GM03348 (cell line): Measurements from ENCODE around the gene NPL.

ENCODE experiments used
- DNase-seq: peaks from one replicate; pipeline ENCODE4 v3.0.0; 2012; ENCODE audit warnings: low spot score

The NPL gene, protein sequence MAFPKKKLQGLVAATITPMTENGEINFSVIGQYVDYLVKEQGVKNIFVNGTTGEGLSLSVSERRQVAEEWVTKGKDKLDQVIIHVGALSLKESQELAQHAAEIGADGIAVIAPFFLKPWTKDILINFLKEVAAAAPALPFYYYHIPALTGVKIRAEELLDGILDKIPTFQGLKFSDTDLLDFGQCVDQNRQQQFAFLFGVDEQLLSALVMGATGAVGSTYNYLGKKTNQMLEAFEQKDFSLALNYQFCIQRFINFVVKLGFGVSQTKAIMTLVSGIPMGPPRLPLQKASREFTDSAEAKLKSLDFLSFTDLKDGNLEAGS

DNA sequence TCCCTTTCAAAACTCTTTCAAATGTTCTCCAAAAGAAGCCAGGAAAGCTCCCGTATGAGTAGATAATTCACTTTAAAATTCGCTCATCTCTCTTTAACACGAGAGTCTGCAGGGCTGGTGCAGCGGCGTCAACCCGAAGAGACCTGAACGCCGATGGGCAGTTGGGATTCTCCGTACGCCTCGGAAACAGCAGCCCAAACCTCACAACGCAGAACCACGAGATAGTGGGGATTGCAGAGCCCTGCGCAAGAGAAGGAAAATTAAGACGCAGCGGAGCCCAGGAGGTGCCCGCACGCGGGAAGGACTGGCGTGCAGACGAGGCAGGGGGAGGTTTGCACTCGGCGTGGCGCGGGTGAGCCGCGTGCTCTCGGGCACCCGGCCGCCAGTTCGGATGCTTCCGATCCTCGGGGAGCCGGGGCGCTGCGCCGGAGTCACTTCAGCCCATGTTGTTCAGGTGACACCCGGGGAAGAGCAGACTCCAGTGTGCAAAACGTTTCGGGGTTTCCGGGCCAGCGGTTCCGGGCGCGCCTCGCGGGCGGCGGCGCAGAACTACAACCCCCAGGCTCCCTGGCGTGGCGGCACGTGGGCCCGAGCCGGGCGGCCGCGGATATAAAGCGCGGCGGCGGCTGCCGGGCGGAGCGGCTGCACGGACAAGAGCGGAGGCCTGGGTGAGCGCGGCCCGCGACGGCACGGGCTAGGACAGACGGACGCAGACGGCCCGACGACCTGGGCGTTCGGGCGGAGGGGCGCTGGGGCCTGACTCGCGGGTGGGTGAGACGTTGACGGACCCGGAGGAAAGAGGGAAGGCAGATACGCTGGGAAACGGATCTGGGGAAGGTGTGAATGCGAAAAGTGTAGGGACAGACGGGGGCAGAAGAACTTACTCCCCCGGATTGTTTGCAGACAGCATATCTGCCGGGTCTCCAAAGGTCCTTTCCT lies at the start of gene NPL:
Gene NPL, plus strand, starts transcription at position 636 of the 939 bp plus-strand sequence. CDS start 4,599 bp downstream, outside the sequence.
- DNase-seq = peak; percentile 95

DNA sequence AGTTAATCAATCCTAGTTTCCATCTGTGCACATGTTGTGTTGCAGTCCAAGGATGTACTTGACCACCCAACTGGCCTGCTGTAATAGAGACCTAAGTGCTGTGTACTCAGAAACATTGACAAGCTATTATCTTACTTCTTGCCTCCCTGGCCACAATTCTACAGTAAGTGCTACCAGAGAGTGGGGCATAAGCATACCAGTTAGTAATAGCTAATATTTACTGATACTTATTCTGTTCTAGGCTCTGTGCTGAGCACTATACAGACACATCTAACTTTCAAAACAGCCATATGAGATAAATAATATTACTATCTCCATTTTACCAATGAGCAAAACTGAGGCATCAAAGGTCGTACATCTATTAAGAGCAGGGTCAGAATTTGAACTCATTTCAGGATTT lies 49.5 kb upstream of the NPL start:
- DNase-seq = no peak

DNA sequence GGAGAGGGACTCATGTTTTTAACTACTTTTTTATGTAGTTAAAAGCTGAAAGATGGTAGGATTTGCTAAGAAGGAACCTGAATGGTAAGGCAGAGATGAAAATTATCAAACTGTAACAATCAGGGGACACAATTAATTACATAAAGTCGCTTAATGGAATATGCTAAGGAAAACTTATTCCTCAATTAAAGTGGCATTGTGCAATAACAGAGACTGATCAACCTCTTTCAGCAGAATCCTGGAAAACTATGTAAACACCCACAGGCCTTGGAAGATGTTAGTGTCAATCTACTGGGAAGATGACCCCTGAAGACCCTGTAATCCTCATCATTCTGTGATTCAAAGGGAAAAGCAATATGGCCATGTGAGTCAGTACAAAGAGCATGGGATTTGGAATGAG lies 46.8 kb upstream of the NPL start:
- DNase-seq = no peak

DNA sequence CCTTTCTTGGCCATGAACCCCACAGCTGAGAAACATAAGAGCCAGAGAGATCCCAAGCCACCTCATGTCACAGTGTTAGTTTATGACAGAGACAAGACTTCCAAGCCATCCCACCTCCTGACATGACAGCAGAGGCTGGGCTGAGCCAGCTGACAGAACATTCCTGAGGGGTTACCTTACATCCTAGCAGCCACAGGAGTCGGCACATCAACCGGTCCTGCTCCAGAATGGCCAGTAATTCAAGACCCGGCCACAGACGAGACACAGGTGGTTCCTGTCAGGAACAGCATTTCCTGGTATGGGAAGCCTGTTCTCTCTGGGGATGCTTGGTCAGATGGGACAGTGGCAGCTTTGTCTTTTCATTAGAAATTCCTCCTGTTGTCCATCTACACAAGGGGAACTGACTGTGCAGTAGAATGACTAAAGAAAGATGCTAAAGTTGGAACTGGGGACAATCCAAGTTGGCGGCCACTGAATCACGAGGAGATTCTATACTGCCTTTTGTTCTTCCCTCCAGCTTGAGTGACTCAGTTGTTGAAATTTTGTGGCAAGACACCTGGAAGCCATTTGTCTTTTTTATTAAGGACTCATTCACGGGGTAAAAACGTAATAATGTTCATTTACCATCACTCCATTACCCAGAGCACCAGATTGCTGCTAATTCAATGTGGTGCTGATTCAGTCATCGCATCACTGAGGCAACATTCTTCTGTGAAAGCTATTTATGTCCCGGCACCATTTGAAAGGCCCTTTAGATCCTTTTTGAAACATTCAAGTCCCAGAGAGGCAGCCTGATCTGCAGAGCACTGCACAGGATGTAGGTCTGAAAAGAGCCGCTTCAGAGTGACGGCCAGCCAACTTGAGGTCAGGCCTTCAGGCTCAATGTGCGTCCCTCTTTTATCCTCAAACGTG lies 37.2 kb upstream of the NPL start:
- DNase-seq = peak; percentile 14

DNA sequence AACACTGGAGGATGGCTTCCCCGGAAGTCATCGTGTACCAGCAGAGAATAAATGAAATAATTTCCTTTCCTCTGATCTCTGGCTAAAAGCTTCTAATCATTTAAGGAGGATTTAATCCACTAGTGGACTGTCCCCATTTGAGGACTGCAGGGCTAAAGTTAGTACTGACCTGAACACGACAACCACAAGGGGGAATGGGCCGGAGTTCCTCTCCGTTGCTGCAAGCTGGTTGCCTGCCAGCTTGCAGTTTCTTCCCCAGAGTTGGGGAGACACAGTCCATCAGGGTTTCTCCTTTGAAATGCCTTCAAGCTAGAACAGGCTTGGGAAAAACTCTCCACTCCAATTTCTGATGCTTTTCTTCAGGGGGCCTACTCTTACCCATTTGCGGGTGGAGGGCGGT lies 35.5 kb upstream of the NPL start:
- DNase-seq = no peak

DNA sequence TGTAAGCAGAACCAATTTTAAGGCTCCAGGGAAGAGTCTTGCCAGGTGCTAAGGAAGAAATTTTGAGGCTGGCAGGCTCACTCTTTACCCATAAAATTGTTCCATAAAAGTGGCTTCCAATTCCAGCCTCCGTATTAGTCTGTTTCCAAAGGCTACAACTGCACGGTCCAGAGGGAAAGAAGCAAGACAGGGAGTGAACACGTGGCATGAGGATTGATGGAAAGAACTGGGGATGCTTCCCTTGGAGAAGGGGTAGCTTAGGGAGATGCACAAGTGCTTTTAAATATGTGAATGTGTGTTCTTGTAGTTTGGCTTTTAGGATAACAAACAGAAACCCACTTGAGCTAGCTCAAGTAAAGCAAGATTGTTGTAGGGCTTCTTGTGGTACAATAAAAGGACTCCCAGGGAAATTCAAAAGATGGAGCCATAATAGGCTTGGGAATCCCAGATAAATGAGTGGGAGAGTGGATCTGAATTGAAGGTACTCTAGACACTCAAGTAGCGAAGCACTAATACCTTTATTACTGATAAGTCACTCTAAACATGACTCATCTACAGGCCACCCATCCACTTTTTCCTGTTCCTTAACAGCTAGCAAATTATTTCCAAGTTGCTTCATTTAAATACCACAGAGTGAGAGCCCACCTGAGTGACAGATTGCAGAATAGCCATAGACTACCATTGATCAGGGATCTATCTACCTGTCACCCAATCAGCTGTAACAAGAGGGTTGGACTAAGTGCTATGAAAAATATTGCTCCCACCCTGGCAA lies 34.8 kb upstream of the NPL start:
- no peak for DNase-seq

DNA sequence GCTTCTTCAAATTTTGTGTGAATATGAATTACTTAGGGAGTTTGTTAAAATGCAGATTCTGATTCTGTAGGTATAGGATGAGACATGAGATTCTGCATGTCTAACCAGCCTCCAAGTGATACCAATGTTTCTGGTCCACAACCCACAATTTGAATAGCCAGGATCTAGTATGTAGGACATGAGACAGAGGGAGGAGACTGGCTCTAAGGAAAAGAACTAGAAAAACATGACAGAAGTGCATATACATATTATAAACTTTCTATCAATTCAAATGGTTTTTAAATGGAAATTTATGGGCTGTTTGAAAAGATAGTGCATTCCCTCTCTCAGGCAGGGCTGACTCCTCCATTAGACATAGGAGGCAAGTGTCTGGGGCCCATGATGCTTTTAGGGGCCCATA lies 33.9 kb upstream of the NPL start:
- DNase-seq = no peak

DNA sequence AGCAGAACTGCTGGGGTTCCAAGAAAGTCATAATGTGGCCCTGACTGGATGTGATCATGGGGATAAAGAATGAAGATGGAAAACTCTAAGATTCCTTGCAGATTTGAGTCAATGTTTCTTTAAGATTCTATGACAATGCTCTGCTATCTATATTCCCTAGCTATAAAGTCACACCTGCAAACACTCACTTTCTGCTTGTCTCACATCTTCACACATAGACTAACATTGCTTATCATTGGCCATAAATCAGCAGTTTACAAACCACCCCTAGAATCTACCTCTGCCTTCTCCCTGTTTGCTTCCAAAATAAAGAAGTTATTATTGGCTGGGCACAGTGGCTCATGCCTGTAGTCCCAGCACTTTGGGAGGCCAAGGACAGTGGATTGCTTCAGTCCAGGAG lies 33.1 kb upstream of the NPL start:
- DNase-seq = no peak

DNA sequence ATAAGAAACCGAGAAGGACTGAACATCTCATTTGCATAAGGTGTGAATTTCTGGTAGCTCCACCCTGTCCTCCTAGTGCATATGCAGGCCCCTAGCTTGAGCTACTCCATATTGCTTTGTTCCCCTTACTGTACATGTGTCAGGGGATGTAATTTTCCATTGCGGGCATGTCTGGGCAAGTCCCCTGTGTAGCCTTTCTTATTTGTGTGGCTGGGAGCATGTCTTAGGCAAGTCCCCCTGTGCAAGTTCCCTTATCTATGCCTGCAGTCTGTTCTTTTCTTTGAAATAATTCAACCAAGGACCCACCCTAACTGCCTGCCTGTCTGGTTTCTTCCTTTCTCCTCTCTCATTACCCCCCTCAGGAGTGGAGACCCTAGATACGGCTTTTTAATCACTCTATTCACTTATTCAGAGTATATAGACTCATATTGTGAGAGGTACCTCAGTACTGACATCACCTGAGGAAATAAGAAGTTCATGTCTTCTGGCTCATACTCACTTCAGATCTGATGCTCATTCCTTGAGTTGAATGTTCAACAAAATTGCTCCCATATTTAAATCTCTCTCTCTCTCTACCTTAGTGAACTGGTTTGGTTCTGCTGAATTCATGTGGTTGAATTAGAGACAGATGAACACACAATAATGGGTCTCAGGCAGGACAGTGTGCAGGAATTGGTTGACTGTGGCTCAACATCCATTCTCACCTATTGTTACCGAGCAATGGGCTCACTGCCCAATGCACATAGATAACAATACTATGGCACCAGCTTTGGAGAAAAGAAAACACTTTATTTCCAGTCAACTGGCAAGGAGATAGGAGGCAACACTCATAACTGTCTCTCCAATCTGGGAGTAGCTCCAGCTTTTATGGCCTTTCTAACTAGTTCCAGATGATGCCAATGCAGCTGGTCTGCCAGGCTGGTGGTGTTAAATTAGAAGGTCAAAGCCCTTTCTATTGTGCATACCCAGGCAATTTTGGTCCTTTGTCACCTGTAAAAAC lies 27.9 kb upstream of the NPL start:
- no peak for DNase-seq

GRCh38 chr1:182762536-182762935 lies 27.0 kb upstream of the NPL start:
- DNase-seq = no peak

DNA sequence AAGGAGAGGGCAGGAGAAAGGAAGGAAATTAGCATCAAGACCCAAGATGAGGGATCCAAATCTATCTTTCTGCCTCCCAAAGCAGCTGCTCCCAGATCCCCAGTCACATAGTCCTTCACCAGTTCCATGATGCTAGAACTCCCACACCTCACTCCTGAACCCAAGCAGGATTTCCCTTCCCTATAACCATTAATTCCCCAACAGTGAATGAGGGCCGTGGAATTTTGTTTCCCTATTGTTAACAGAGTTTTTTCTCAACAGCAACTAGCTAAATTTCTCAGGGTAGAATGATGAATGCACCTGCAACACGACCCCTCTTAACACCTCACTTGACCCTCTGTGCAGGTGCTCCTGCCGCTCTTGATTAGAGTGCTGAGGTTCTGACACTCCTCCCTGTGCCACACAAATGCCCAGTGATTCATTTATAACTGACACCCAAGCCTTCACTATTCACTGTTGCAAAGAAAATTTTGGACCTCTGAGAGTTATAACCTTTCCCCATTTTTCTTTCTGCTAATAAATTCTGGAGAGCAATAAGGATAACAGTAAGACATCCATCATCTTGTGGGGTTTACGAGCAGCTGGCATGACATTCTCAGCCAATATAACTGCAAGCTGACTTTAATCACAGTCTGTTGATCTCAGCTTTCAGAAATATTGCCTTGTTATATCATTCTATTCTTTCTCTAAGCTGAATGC lies 25.4 kb upstream of the NPL start:
- no peak for DNase-seq

- no peak for DNase-seq
These were observed 24.2 kb upstream of the NPL start for GRCh38 chr1:182765391-182765790.

DNA sequence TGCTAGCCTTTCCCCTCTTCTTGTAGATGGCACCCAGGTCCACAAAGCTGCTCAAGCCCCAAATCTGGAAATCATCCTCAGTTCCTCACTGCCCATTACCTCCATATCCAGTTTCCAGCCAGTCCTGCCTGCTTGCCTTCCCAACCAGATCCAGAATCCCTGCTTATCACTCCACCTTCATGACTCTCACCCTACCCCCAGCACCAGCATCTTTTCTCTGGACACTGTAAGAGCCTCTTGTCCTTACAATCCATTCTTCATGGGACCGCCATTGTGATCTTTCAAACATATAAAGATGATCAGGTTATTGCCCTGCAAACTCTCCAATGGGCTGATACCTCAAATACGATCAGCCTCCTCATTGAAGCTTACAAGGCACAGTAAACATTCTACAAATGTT lies 23.5 kb upstream of the NPL start:
- no peak for DNase-seq

GRCh38 chr1:182766881-182767645 lies 22.5 kb upstream of the NPL start:
- DNase-seq = no peak

- no peak for DNase-seq
These were observed 20.6 kb upstream of the NPL start for GRCh38 chr1:182768963-182769362.

GRCh38 chr1:182770232-182770631 lies 19.3 kb upstream of the NPL start:
- DNase-seq = no peak

- no peak for DNase-seq
These were observed 18.2 kb upstream of the NPL start for GRCh38 chr1:182771187-182771984.

- no peak for DNase-seq
These were observed 12.2 kb upstream of the NPL start for GRCh38 chr1:182777386-182777785.
